HAP-1 (cell line): ENCODE results near the gene LEMD2.
A peak's percentile ranks its signal among the peaks of the same experiment; 100 is the strongest.

Source experiments
- DNase-seq, 2 experiments: peaks; one replicate each; pipeline ENCODE4 v3.0.0-alpha.2; 2016 to 2020; ENCODE audit warnings: low spot score in 2 of 2
- H3K27me3 ChIP-seq: fragments of 250-450 bp; sonication (Bioruptor Pico); 2 replicates; pipeline ENCODE4 v1.5.1; 2020; ENCODE audit warnings: low read depth, mild to moderate bottlenecking, moderate library complexity
- H3K36me3 ChIP-seq: fragments of 250-450 bp; sonication (Bioruptor Pico); replicated peaks from 2 replicates; pipeline ENCODE4 v1.5.1; 2020; ENCODE audit warnings: mild to moderate bottlenecking
- H3K4me1 ChIP-seq: fragments of 250-450 bp; sonication (Bioruptor Pico); 2 replicates; pipeline ENCODE4 v1.5.1; 2020; ENCODE audit warnings: mild to moderate bottlenecking
- H3K4me3 ChIP-seq: fragments of 250-450 bp; sonication (Bioruptor Pico); 2 replicates; pipeline ENCODE4 v1.5.1; 2020; ENCODE audit warnings: mild to moderate bottlenecking, moderate library complexity
- H3K9me3 ChIP-seq: fragments of 250-450 bp; sonication (Bioruptor Pico); 2 replicates; pipeline ENCODE4 v1.5.1; 2020; ENCODE audit warnings: mild to moderate bottlenecking, moderate library complexity
- in situ Hi-C: fragments of 300-500 bp; cut with MboI; formaldehyde crosslinking; loops from 3 replicates; pipeline ENCODE4 v1.14.3; 2020; ENCODE audit warnings: low sequenced_read_pairs, inconsistent platforms, mixed read lengths

The LEMD2 gene

DNA sequence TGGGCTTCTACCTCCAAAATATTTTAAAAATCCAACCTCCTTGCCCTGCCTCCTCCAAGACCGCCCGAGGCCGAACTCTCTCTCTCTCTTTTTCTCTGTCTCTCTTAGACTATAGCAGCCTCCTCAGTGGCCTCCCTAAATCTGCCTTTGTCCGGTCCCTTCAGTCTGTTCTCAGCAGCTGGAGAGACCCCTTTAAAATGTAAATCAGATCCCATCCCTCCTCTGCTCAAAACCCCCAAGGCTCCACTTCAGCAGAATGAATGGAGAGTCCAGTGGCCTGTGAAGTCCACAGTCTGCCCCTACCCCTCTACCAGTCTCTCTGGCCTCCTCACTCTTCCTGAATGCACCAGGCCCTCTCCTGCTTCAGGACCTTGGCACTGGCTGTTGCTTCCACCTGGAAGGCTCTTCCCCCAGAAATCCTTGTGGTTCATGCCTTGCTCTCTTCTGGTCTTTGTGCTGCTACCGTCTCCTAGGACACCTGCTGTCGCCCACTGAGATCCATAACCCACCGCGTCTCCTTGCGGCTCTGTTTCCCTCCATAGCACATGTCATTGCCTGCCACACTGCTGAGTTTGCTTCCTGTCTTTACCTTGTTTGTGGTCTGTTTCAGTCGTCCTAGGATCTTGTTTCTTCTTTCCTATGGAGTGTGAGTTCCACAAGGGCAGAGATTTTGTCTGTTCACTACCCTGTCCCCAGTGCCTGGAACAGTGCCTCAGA, 8.9 kb upstream of the LEMD2 start:
- no peak for DNase-seq
- no peaks in the 10 kb centered on the region for H3K27me3 ChIP-seq
- no peaks in the 10 kb centered on the region for H3K4me1 ChIP-seq
- H3K4me3 ChIP-seq: no peak overlapping the region
- H3K36me3 ChIP-seq: no peaks in the 10 kb centered on the region
- in situ Hi-C loops: no loop called here
- H3K9me3 ChIP-seq: no peaks in the 10 kb centered on the region

DNA sequence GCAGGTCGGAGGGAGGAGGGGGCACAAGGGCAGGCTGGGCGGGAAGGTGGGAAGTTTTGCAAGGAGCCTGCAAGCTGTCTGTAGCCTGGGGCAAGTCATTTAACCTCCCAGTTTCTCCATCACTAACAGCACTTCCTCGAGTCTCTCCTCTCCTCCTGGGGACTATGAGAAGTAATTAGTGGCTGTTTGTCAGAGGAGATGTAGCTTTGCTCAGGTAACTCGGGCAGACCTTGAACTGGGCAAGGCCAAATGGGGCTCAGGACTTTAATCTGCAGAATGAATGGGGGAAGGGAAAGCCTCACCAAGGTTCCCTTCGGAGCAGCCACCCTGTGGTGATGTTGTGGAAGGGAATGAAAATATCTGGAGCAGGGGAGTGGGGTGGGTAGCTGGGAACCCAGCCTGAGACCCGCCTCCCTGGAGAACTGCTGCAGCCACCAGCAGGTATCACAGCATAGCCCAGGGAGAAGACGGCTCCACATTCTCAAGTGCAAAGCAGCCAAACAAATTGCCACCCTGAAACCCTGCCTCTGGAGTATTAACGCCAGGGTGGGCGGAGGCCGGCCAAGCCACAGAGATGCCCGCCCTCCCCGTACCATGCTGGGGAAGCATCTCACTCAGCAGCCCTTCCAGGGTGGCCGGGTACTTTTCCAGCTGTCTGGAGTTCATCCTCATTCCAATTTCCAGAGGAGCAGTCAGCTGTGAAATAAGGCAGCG, 6.1 kb upstream of the LEMD2 start:
- Histone ChIP-seq H3K9me3 (no peaks in the 10 kb centered on the region), H3K4me3 (no peak overlapping the region), H3K4me1 (peaks cover 9% of the 10 kb centered on the region), H3K27me3 (no peaks in the 10 kb centered on the region), H3K36me3 (no peaks in the 10 kb centered on the region)
- in situ Hi-C loops: no loop called here
- peak in 1 of 2 experiments; percentile 45 for DNase-seq

DNA sequence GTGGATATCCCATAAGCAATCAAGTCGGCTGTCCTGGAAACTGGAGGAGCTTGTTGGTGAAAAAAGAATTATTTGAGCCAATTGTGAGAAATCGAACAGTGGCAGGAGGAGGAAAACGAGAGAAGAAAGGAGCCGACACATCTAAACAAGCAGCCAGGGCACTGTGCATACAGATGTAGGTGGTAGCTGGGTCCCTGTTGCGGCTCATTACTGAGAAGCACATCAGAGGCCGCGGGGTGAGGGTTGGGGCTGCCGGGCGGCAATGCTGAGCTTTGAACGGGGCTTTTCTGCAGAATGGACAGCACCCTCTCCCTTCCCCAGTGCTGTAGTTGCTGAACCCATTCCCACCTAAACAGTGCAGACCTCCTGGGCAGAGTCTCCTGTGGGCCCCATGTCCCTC, 4.1 kb upstream of the LEMD2 start:
- Histone ChIP-seq H3K4me1 (peaks cover 18% of the 10 kb centered on the region), H3K9me3 (no peaks in the 10 kb centered on the region), H3K27me3 (no peaks in the 10 kb centered on the region), H3K4me3 (no peak overlapping the region), H3K36me3 (no peaks in the 10 kb centered on the region)
- in situ Hi-C loops: no loop called here
- no peak for DNase-seq

DNA sequence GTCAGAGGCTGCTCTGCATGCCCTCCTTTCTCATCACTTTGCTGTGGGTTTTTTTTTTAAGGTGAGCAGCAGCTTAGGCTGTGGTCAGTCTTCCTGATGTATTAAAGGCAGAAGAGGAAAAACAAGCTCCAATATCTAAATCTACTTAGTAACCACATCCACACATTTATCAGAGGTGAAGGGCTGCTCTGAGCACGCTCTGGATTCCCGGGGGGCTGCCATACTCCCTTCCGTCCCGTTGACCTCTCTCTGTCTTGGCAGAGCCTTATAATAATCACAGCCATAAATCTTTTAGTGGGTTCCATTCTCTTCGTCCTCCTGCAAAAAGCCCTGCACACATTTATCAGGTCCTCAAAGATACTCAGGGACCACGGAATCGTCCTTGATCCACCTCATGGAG, 2.7 kb upstream of the LEMD2 start:
- Histone ChIP-seq H3K9me3 (no peaks in the 10 kb centered on the region), H3K27me3 (no peaks in the 10 kb centered on the region), H3K4me3 (no peak overlapping the region), H3K36me3 (peaks cover 2% of the 10 kb centered on the region; the same call in 1 of the 2 replicates), H3K4me1 (peaks cover 31% of the 10 kb centered on the region)
- no peak for DNase-seq
- in situ Hi-C loops: no loop called here

DNA sequence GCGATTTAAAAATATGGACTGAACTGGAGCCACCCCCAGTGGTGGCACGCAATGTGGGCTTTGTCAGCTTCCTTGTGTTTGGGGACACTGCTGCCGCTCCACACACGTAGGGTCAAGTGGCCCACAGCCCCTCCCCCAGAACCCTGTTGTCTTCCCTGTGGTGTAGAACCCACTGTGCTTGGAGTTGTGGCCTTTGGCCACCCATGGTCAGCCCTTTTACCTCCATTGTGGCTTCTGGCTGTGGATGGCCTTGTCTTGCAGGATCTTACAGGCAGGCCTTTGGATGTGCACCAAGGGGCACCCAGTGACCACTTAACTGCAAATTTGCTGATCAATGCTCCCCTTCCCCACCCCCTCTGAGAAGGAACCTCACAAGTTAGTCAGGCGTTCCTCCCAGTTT, 2.0 kb upstream of the LEMD2 start:
- H3K36me3 ChIP-seq: peaks cover 5% of the 10 kb centered on the region; the same call in 1 of the 2 replicates
- no peak for DNase-seq
- in situ Hi-C loops: no loop called here
- no peaks in the 10 kb centered on the region for H3K9me3 ChIP-seq
- H3K4me1 ChIP-seq: peaks cover 37% of the 10 kb centered on the region
- H3K4me3 ChIP-seq: no peak overlapping the region
- H3K27me3 ChIP-seq: no peaks in the 10 kb centered on the region

DNA sequence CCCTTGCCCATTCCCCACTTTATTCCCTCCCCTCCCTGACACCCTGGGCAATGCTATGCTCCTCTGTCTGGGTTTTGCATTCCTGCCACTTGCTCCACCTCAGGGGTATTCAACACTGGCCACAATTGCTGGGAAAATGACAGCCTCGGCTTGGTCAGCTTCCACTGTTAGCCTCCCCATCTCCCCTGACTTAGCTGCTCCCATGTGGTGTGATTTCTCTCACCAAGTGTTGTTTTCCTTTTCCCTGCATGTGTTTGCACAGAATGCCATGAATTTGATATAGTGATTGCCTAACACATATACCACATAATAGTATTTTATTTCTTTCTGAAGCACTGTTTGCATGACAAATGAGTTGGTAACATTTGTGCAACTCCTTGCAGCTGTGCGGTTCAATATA, 1.4 kb upstream of the LEMD2 start:
- Histone ChIP-seq H3K27me3 (no peaks in the 10 kb centered on the region), H3K4me1 (peaks cover 39% of the 10 kb centered on the region), H3K9me3 (no peaks in the 10 kb centered on the region), H3K4me3 (no peak overlapping the region), H3K36me3 (peaks cover 5% of the 10 kb centered on the region; the same call in 1 of the 2 replicates)
- in situ Hi-C loops: no loop called here
- DNase-seq: no peak

DNA sequence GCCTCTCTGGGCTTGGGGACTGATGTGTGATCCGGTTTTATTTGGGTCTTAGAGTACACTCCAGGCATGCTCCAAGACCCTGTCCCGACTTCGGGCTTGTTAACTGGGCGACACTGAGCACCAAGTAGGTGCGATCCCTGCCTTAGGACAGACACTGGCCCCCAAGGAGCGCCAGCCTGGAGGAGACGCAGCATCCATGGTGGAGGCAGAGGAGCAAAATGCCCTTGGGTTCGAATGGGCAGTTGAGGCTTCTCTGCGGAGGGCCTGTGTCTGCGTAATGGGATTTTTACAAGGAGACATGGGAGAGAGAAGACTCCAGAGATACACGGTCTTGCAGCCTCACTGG, 593 bp upstream of the LEMD2 start:
- in situ Hi-C loops: no loop called here
- Histone ChIP-seq H3K4me3 (peak overlapping the region; percentile 10; the same call in 1 of the 2 replicates), H3K36me3 (peaks cover 10% of the 10 kb centered on the region; the same call in 1 of the 2 replicates), H3K27me3 (no peaks in the 10 kb centered on the region), H3K9me3 (no peaks in the 10 kb centered on the region), H3K4me1 (peaks cover 40% of the 10 kb centered on the region)
- DNase-seq: no peak

DNA sequence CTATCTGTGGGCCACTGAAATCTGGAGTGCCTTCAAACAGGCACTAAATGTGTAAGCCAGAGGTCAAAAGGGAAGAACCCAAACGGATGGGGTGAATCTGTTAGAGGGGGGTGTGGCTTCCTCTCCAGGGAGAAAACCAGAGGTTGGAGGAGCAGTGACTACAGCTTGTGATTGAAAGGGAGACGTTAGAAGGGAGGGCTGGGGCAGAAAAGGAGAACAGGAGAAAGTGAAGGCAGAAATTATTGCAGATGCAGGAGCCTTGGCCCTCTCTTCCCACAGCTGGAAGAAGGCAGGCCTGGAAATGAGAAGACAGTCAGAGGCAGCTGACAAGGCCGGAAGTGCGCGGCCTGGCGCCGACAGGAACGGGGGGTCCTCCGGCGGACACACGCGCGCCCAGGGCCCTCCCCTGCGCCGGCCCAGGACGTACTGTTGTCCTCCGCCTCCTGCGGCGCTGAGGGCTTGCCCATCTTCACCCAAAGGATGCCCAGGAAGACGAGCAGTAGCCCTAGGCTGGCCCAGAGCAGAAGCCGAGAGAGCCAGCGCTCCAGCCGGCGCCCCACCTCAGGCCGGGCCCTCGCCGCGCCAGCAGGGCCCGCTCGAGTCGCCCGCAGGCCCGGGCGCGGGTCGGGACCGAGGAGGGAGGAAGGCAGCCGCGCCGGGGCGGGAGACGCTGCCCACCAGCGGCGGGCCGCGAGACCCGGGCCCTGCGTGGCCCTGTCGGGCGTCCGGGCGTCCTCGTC, 806 bp downstream of the LEMD2 start:
- Histone ChIP-seq H3K4me1 (peaks cover 40% of the 10 kb centered on the region), H3K36me3 (peaks cover 21% of the 10 kb centered on the region), H3K4me3 (peak overlapping the region; percentile 45), H3K9me3 (no peaks in the 10 kb centered on the region), H3K27me3 (no peaks in the 10 kb centered on the region)
- in situ Hi-C loops: no loop called here
- DNase-seq: peak; percentile 46 to 58

DNA sequence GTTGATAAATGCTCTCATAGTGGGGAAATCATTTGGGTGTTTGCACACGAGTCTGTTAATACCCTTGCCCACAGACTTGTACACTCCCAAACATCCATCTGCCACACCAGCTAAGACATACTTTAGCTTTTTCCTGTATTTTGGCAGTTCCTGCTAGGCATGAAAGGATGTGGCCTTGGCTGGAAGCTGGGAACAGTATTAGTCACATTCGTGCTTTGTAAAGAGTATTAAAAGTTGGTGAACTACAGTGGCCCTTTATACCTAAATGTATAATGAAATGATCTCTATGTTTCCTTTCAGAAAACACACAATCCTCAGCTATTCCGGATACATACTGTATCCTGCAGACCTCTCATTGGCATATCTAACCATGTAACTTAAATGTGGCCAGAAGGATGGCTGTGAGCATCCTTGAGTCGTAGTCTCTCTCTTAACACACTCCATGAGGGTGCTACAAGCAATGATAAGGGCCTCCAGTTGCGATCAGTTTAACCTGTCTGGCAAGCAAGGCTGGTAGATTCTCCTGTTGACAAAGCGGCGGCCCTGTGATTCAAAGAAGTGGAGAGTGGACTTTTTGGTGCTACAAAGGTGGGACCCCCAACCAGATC, 1.5 kb downstream of the LEMD2 start:
- H3K36me3 ChIP-seq: peaks cover 28% of the 10 kb centered on the region
- no peak for DNase-seq
- H3K9me3 ChIP-seq: no peaks in the 10 kb centered on the region
- no peaks in the 10 kb centered on the region for H3K27me3 ChIP-seq
- in situ Hi-C loops: no loop called here
- peaks cover 40% of the 10 kb centered on the region for H3K4me1 ChIP-seq
- peak overlapping the region; percentile 45 for H3K4me3 ChIP-seq

DNA sequence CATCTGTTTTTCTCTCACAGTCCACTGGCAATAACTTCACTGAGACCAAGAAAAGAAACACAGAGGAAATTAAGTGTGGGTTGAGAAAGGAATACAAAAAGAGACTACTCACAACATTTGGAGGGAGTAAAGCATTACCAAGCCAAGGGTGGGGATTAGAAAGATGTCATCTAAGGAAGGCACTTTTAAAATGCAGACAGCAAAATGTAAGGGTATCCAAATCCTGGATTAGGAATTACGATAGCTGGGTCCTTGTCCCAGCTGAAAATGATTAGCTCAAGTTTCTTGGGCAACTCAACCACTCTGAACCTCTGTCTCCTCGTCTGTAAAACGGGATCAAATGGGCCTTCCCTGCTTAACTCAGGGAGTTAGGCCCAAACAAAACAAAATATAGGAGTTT, 2.2 kb downstream of the LEMD2 start:
- Histone ChIP-seq H3K36me3 (peaks cover 33% of the 10 kb centered on the region), H3K4me1 (peaks cover 41% of the 10 kb centered on the region), H3K4me3 (no peak overlapping the region), H3K27me3 (no peaks in the 10 kb centered on the region), H3K9me3 (no peaks in the 10 kb centered on the region)
- no peak for DNase-seq
- in situ Hi-C loops: no loop called here

DNA sequence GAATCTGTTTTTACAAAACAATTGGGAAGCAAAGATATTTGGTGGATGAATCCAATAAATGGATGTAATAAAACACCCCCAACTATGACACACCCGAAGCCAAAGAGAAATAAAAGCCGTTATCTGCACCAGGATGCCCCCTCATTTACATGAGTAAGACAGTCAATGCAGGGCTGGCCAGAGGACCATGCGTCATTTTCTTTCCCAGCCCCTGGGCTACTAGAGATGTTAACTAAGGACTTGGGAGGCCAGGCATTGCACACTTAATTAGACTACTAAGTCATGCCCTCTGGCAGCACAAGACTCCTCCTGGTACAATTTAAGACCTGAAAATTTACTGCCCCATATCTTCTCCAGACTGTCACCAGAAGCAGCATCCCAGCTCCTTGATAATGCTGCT, 3.2 kb downstream of the LEMD2 start:
- Histone ChIP-seq H3K27me3 (no peaks in the 10 kb centered on the region), H3K4me3 (no peak overlapping the region), H3K9me3 (no peaks in the 10 kb centered on the region), H3K4me1 (peaks cover 47% of the 10 kb centered on the region), H3K36me3 (peaks cover 37% of the 10 kb centered on the region)
- peak; percentile 66 to 73 for DNase-seq
- in situ Hi-C loops: no loop called here

DNA sequence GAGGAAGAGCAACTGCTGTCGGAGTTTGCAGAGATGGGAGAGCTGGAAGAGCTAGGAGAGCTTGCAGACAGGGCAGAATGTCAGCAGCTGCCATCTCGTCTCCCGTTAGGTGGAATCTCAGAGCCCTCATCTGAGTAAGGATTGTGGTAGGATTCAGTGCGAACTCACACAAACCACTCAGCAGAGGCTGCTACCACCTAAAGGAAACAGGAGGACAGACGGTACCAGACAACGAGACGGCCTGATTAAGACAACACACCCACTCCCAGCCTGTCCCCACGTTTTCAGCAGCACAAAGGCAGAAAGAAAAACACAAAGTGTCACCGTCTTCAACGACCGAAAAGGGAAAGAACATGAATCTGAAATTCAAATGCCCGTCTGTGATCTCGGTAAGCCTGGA, 4.1 kb downstream of the LEMD2 start:
- Histone ChIP-seq H3K36me3 (peaks cover 47% of the 10 kb centered on the region), H3K4me3 (no peak overlapping the region), H3K27me3 (no peaks in the 10 kb centered on the region), H3K9me3 (no peaks in the 10 kb centered on the region), H3K4me1 (peaks cover 37% of the 10 kb centered on the region)
- in situ Hi-C loops: no loop called here
- DNase-seq: no peak

DNA sequence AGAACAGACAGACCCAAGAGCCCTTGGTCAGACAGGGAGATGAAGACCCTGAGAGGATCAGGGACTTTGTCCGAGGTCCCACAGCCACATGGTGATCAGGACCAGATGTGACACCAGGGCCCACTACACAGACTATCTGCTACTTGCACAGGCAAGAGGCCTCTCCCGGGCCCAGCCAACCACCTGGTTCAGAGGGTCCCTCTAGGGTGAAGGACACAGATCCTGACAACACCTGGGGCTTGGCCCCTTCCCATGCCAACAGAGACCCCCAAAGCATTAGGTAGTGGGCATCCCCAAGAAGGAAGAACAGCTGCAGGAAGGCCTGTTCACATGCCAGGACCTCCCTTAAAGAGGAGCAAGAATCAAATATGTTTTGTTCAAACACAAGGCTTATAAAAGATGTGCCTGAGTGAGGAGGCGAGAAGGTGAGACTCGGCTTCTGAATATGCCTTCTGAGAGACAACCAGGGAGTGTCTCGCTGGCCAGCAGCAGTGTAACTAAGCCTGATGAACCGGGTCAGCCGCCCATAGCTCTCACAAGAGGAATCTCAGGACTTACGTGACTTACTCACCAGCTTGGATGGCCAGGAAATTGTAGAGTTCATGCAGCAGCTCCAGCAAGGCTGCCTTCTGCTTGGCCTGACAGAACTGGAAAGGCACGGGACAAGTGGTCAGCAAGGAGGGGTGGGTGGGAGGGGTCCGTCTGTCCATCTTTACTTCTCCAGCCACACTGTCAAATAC, 5.0 kb downstream of the LEMD2 start:
- Histone ChIP-seq H3K4me3 (no peak overlapping the region), H3K36me3 (peaks cover 55% of the 10 kb centered on the region), H3K9me3 (no peaks in the 10 kb centered on the region), H3K4me1 (peaks cover 31% of the 10 kb centered on the region), H3K27me3 (no peaks in the 10 kb centered on the region)
- no peak for DNase-seq
- in situ Hi-C loops: no loop called here
